AG10803 (cell line): Measurements from ENCODE around the gene IL31RA.
A peak's percentile ranks its signal among the peaks of the same experiment; 100 is the strongest.

ENCODE experiments used
- DNase-seq: peaks from one replicate; pipeline ENCODE4 v3.0.0; 2010; ENCODE audit warnings: low read depth
- H3K4me3 ChIP-seq: 2 replicates; pipeline ENCODE4 v1.5.1; 2011; ENCODE audit warnings: mild to moderate bottlenecking, low read length, control low read depth
- TF ChIP-seq, protein P1 (sequence below): conservative IDR thresholded peaks from 2 replicates; pipeline ENCODE4 v1.5.1; 2011; ENCODE audit warnings: mild to moderate bottlenecking, low read length, control low read depth, inconsistent platforms

The IL31RA gene

DNA sequence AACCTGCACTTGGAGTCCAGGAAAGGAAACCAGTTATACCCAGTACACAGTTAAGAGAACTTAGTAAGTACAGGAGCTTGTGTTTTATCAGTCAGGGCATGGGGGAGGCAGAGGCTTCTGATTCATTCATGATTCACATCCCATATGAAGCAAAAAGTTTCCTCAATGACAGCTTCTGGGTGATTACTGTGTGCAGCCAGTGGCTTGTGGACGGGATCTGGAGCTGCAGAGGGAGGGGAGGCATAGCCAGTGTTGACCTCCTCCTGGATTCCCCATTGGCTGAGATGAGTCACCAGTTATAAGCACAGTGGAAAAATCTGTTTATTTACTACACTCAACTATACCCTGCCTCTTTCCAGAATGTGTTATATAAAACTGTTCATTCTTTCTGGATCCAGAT lies 17.7 kb downstream of the IL31RA start:
- peak; percentile 91 for DNase-seq
- TF ChIP-seq, protein P1, sequence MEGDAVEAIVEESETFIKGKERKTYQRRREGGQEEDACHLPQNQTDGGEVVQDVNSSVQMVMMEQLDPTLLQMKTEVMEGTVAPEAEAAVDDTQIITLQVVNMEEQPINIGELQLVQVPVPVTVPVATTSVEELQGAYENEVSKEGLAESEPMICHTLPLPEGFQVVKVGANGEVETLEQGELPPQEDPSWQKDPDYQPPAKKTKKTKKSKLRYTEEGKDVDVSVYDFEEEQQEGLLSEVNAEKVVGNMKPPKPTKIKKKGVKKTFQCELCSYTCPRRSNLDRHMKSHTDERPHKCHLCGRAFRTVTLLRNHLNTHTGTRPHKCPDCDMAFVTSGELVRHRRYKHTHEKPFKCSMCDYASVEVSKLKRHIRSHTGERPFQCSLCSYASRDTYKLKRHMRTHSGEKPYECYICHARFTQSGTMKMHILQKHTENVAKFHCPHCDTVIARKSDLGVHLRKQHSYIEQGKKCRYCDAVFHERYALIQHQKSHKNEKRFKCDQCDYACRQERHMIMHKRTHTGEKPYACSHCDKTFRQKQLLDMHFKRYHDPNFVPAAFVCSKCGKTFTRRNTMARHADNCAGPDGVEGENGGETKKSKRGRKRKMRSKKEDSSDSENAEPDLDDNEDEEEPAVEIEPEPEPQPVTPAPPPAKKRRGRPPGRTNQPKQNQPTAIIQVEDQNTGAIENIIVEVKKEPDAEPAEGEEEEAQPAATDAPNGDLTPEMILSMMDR: no peak
- H3K4me3 ChIP-seq: no peak overlapping the region

DNA sequence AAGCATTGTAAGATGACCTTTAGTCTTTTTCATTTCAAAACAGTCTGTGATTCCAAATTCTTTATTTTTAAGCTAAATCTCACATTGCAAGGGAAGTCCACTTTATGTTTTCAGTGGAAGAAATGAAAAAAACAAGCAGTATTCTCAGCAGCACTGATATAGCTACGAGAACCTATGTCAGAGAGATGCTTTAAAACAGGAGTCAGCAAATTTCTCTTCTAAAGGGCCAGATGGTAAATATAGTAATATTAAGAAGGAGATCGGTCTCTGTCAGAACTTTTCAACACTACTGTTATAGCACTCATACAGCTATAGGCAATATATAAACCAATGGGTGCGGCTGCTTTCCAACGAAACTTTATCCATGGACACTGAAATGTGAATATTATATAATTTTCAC lies 18.7 kb downstream of the IL31RA start:
- H3K4me3 ChIP-seq: no peak overlapping the region
- TF ChIP-seq, protein P1: no peak
- no peak for DNase-seq

DNA sequence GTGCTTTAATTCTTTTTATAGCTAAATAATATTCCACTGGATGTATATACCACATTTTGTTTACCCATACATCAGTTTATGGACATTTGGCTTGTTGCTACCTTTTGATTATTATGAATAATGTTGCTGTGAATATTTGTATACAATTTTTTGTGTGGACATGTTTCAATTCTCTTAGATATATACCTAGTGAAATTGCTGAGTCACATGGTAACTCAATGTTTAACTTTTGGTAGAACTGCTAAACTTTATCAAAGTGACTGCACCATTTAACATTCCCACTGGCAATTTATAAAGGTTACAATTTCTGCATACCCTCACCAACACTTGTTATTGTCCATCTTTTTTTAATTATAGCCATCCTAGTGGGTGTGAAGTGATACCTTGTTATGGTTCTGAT lies 22.1 kb downstream of the IL31RA start:
- no peak for DNase-seq
- TF ChIP-seq, protein P1: no peak
- no peak overlapping the region for H3K4me3 ChIP-seq

DNA sequence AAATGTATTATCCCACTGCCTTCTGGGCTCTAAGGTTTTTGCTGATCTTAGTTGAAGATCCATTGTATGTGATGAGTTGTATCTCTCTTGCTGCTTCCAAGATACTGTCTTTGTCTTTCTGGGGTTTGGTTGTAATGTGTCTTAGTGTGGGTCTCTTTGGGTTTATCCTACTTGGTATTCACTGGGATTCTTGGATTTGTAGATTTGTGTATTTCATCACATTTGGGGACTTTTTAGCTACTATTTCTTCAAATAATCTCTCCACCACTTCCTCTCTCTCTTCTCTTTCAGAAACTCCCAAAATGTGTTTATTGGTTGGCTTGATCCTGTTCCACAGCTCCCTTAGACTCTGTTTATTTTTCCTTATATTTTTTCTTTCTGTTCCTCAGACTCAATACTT lies 26.5 kb downstream of the IL31RA start:
- H3K4me3 ChIP-seq: no peak overlapping the region
- TF ChIP-seq, protein P1: no peak
- no peak for DNase-seq

DNA sequence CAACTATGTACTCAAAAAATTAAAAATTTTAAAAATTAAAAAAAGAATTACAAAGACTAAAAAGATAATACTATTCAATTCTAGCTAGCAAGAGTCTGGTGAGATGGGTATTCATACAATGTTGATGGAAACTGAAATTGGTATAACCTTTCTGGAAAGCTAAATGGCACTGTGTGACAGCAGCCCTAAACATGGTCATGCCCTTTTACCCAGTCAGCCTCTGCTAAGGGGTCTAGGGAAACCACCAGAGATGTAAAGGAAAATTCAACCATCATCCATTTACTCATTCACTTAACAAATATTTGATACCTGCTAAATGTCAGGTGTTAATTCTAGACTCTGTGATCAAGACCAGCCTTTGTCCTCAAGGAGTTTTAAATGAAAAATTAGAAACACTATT lies 29.3 kb downstream of the IL31RA start:
- no peak overlapping the region for H3K4me3 ChIP-seq
- no peak for DNase-seq
- TF ChIP-seq, protein P1: no peak

DNA sequence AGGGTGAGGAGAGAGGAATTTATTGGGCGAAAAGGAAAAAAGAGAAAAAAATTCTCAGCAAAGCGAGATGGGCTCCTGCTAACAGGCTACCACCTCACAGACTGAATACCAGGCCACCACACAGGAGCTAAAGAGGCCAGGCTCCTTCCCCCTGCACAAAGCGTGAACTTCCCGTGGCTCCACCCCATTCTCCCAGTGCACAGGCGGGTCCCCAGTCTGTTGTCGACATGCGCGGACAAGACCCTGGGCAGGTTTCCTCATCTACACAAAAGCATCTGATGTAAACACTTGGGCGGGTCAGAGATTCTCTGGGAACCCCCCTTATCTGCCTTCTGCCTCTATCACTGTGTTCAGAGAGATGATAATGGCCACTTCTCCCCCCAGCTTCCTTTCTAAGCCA lies 34.2 kb downstream of the IL31RA start:
- DNase-seq: no peak
- no peak overlapping the region for H3K4me3 ChIP-seq
- TF ChIP-seq, protein P1: no peak

DNA sequence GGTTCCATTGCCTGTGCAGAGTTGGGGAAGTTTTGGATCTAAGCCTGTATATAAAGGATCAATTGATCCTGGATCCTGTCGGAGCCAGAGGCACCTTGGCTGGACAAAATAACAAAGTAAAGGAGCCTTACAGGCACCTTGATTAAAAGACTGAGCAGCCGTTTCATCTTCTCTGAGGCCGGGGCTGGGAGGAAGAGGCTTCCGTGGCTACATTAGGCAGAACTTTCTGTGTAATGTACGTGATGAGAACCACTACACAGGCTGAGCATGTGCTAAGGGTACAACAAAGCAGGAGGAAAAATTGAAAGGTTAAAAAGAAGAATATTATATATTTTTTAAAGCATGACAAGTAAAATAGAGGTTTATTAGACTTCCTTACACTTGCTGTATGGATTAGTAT lies 37.0 kb downstream of the IL31RA start:
- TF ChIP-seq, protein P1: no peak

More for the DNA sequence above, 37.0 kb downstream of the IL31RA start:
- DNase-seq: no peak
- H3K4me3 ChIP-seq: no peak overlapping the region
